B cell (primary cell): ENCODE data around the gene CD300LB. TPM values are rescaled to one million over a fixed set of nuclear protein-coding genes. Genes with fewer than 3 reads are reported as not detected.
A peak's percentile ranks its signal among the peaks of the same experiment; 100 is the strongest.

Experiments
- ATAC-seq: fragments of 200-7000 bp; cut with Tn5 transposase; one replicate; pipeline ENCODE4 v1.10.0; 2021; ENCODE audit warnings: low read depth, mild to moderate bottlenecking, moderate number of reproducible peaks, moderate library complexity
- CTCF ChIA-PET: fragments of 350-600 bp; sonication (Branson Sonifier 250); formaldehyde crosslinking; loops from one replicate; lab custom pipeline; 2021; ENCODE audit warnings: antibody characterized with exemption, inconsistent platforms; lab: Charles Lee
- POLR2A ChIA-PET: fragments of 350-600 bp; sonication (Branson Sonifier 250); formaldehyde crosslinking; loops from one replicate; lab custom pipeline; 2021; ENCODE audit warnings: antibody characterized with exemption; lab: Charles Lee
- DNase-seq: peaks from one replicate; pipeline ENCODE4 v3.0.0; 2013
- H2AFZ ChIP-seq: 2 replicates; pipeline ENCODE4 v1.6.1; 2012; ENCODE audit warnings: mild to moderate bottlenecking, low read depth, low read length; ENCODE audit not compliant: insufficient read depth, poor library complexity, severe bottlenecking
- H3K27ac ChIP-seq, 2 donors: 1 replicate in 1 of 2; 2 replicates in 1 of 2; pipeline ENCODE4 v1.5.1; 2012 to 2013; ENCODE audit warnings: low read length in 2 of 2, mild to moderate bottlenecking in 2 of 2, moderate library complexity in 1 of 2
- H3K27me3 ChIP-seq, 4 experiments: fragments of 200-600 bp in 1 of 4; sonication (generic) in 1 of 4; replicated peaks in 1 of 4; 1 replicate in 2 of 4; 2 replicates in 2 of 4; pipeline versions ENCODE4 v1.6.1 to v1.7.0; 2013 to 2016; ENCODE audit warnings: low read length in 3 of 4, mild to moderate bottlenecking in 2 of 4, mixed read lengths in 1 of 4, moderate library complexity in 1 of 4; ENCODE audit not compliant: insufficient read depth in 4 of 4, control insufficient read depth in 3 of 4; ENCODE audit errors: control extremely low read depth in 1 of 4
- H3K36me3 ChIP-seq, 2 experiments: replicated peaks in 1 of 2; 1 replicate in 1 of 2; 2 replicates in 1 of 2; pipeline versions ENCODE4 v1.6.1 to v1.7.1; 2013; ENCODE audit warnings: low read length in 1 of 2; ENCODE audit not compliant: insufficient read depth in 2 of 2, control insufficient read depth in 1 of 2; ENCODE audit errors: control extremely low read depth in 1 of 2, extremely low read depth in 1 of 2
- H3K4me1 ChIP-seq, 2 donors: fragments of 200-600 bp in 1 of 2; sonication (generic) in 1 of 2; 1 replicate in 1 of 2; 2 replicates in 1 of 2; pipeline versions ENCODE4 v1.5.1 to v1.6.1; 2013 to 2017; ENCODE audit warnings: low read length in 2 of 2; ENCODE audit not compliant: control insufficient read depth in 2 of 2, insufficient read depth in 2 of 2
- H3K4me2 ChIP-seq: replicated peaks from 2 replicates; pipeline ENCODE3; 2012; ENCODE audit warnings: mild to moderate bottlenecking, low read depth, low read length; ENCODE audit not compliant: poor library complexity, severe bottlenecking
- H3K4me3 ChIP-seq, 5 experiments: fragments of 200-600 bp in 1 of 5; sonication (generic) in 1 of 5; 1 replicate in 3 of 5; 2 replicates in 2 of 5; pipeline versions ENCODE4 v1.5.1 to v1.7.0; 2011 to 2016; ENCODE audit warnings: low read length in 4 of 5, mild to moderate bottlenecking in 4 of 5, low read depth in 2 of 5, control low read depth in 1 of 5, moderate library complexity in 1 of 5; ENCODE audit not compliant: insufficient read depth in 1 of 5; ENCODE audit errors: control extremely low read depth in 1 of 5, extremely low read depth in 1 of 5
- H3K79me2 ChIP-seq: fragments of 200-600 bp; sonication (generic); one replicate; pipeline ENCODE4 v1.6.0; 2016; ENCODE audit warnings: low read length; ENCODE audit not compliant: control insufficient read depth, insufficient read depth
- H3K9ac ChIP-seq: fragments of 200-600 bp; sonication (generic); 2 replicates; pipeline ENCODE4 v1.6.1; 2017; ENCODE audit warnings: mild to moderate bottlenecking, low read length, moderate library complexity
- H3K9me3 ChIP-seq, 3 donors: one replicate each; pipeline versions ENCODE4 v1.6.1 to v1.7.1; 2013; ENCODE audit warnings: low read length in 2 of 3; ENCODE audit not compliant: control insufficient read depth in 2 of 3, insufficient read depth in 1 of 3; ENCODE audit errors: control extremely low read depth in 1 of 3
- H4K20me1 ChIP-seq: 2 replicates; pipeline ENCODE4 v1.6.0; 2012; ENCODE audit warnings: mild to moderate bottlenecking, low read length; ENCODE audit not compliant: insufficient read depth, control insufficient read depth, poor library complexity, severe bottlenecking
- H3K27ac Mint-ChIP-seq: one replicate; pipeline ENCODE4 v1.8.0; 2021; ENCODE audit warnings: mixed read lengths
- H3K27me3 Mint-ChIP-seq: one replicate; pipeline ENCODE4 v1.8.0; 2021; ENCODE audit warnings: mixed read lengths
- H3K4me1 Mint-ChIP-seq: one replicate; pipeline ENCODE4 v1.8.0; 2021; ENCODE audit warnings: mixed read lengths
- H3K4me3 Mint-ChIP-seq: one replicate; pipeline ENCODE4 v1.8.0; 2021; ENCODE audit warnings: mixed read lengths
- H3K9me3 Mint-ChIP-seq: one replicate; pipeline ENCODE4 v1.8.0; 2022; ENCODE audit warnings: mixed read lengths; ENCODE audit not compliant: insufficient read depth
- CTCF ChIP-seq: fragments of 200-600 bp; IDR thresholded peaks from one replicate; pipeline ENCODE4 v1.8.0; 2022; ENCODE audit warnings: antibody characterized with exemption, mild to moderate bottlenecking
- EZH2 ChIP-seq: IDR thresholded peaks from 2 replicates; pipeline ENCODE4 v1.6.1; 2012; ENCODE audit warnings: borderline replicate concordance, low read depth, mild to moderate bottlenecking, moderate library complexity, low read length; ENCODE audit not compliant: insufficient read depth, poor library complexity, severe bottlenecking
- WGBS: methylation state at CpG from one replicate; pipeline ENCODE4 v1.1.5; 2013; ENCODE audit warnings: missing lambda C conversion rate; ENCODE audit not compliant: insufficient coverage; 5-methylcytosine and 5-hydroxymethylcytosine counted together
- intact Hi-C: fragments of 100-400 bp; cut with micrococcal nuclease; formaldehyde crosslinking; loops from one replicate; pipeline ENCODE4 v1.10.0; 2022
- polyA plus RNA-seq: library from polyadenylated mRNA; depleted of rRNA; stranded (reverse); fragments of >200 nt; gene quantifications from 2 replicates; pipeline ENCODE4 v1.2.3, GENCODE V29; 2012
- total RNA-seq, 2 donors: library from RNA; stranded (reverse); fragments of 120-200 nt in 1 of 2; gene quantifications; 1 replicate in 1 of 2; 2 replicates in 1 of 2; pipeline versions ENCODE4 v1.2.3 to v1.2.4, GENCODE V29; 2013 to 2022

Gene CD300LB
- total and polyA plus RNA-seq, 2 donors (not counting 1 experiment from before 2014, with no cell fraction given) = 0.12 to 0.39 TPM

GRCh38 chr17:74497471-74497870, 33.8 kb downstream of the CD300LB start:
- Histone ChIP-seq H3K4me2 (no peak overlapping the region), H3K4me1 (no peaks in the 10 kb centered on the region), H3K79me2 (no peaks in the 10 kb centered on the region), H3K4me3 (no peak overlapping the region), H3K36me3 (no peaks in the 10 kb centered on the region), H2AFZ (no peak overlapping the region), H3K9me3 (no peaks in the 10 kb centered on the region), H3K27me3 (no peaks in the 10 kb centered on the region), H4K20me1 (no peaks in the 10 kb centered on the region), H3K27ac (no peak overlapping the region), H3K9ac (no peak overlapping the region)
- no peak for DNase-seq
- no peak for TF ChIP-seq EZH2
- TF ChIP-seq CTCF = no peak
- H3K9me3 Mint-ChIP-seq = no peaks in the 10 kb centered on the region
- peaks cover 10% of the 10 kb centered on the region for H3K27me3 Mint-ChIP-seq
- whole genome bisulfite sequencing = 69% methylated on average over 3 of the region's 5 CpGs
- intact Hi-C loops = no loop called here
- no peak for ATAC-seq
- H3K4me1 Mint-ChIP-seq = no peaks in the 10 kb centered on the region
- H3K27ac Mint-ChIP-seq = no peak overlapping the region
- ChIA-PET CTCF (interaction anchor here (2.7 kb wide), 1 partner anchor 118 kb away, joined by 11 read pairs; no protein-coding TSS in a partner anchor), POLR2A (interaction anchor here (0.6 kb wide), 1 partner anchor 28 kb away, joined by 5 read pairs; no protein-coding TSS in a partner anchor)
- H3K4me3 Mint-ChIP-seq = no peak overlapping the region

GRCh38 chr17:74493331-74493833, 37.9 kb downstream of the CD300LB start:
- ATAC-seq = peak; percentile 80
- H3K9me3 Mint-ChIP-seq = no peaks in the 10 kb centered on the region
- H3K27me3 Mint-ChIP-seq = peaks cover 10% of the 10 kb centered on the region
- Histone ChIP-seq H3K9me3 (no peaks in the 10 kb centered on the region), H3K27ac (no peak overlapping the region), H3K27me3 (no peaks in the 10 kb centered on the region), H2AFZ (no peak overlapping the region), H3K4me1 (no peaks in the 10 kb centered on the region), H3K4me2 (no peak overlapping the region), H3K4me3 (no peak overlapping the region), H3K9ac (no peak overlapping the region), H3K36me3 (no peaks in the 10 kb centered on the region), H4K20me1 (no peaks in the 10 kb centered on the region), H3K79me2 (no peaks in the 10 kb centered on the region)
- ChIA-PET CTCF (interaction anchor here (1.2 to 3.0 kb wide), 5 partner anchors 13 to 125 kb away, joined by 3 to 8 read pairs (median 6); no protein-coding TSS in a partner anchor), POLR2A (no interaction called here)
- H3K4me3 Mint-ChIP-seq = no peak overlapping the region
- WGBS = 50% methylated on average over 9 of the region's 11 CpGs
- intact Hi-C loops = loop anchor here (1.0 kb wide), 3 partner anchors 36 to 125 kb away; no protein-coding TSS in a partner anchor
- peak; percentile 68 for DNase-seq
- TF ChIP-seq CTCF (peak; percentile 90), EZH2 (no peak)
- H3K4me1 Mint-ChIP-seq = no peaks in the 10 kb centered on the region
- H3K27ac Mint-ChIP-seq = no peak overlapping the region
